PFSK-1 (cell line): ENCODE measurements around the gene OPCML.

Experiments
- FOXP2 ChIP-seq: optimal IDR thresholded peaks from 2 replicates; pipeline ENCODE3; 2011; ENCODE audit warnings: borderline replicate concordance, control low read depth, inconsistent platforms; ENCODE audit not compliant: insufficient read depth; ENCODE audit errors: extremely low read length, extremely low read depth
- POLR2AphosphoS5 ChIP-seq: IDR thresholded peaks from 2 replicates; pipeline ENCODE4 v1.6.1; 2012; ENCODE audit warnings: low read depth, mild to moderate bottlenecking, control low read depth, low read length, moderate library complexity
- SIN3A ChIP-seq: IDR thresholded peaks from 2 replicates; pipeline ENCODE4 v1.6.1; 2012; ENCODE audit warnings: mild to moderate bottlenecking, low read length, moderate library complexity, borderline replicate concordance; ENCODE audit not compliant: insufficient read depth
- TAF1 ChIP-seq: IDR thresholded peaks from 2 replicates; pipeline ENCODE4 v1.6.1; 2012; ENCODE audit warnings: low read length, control low read depth, borderline replicate concordance; ENCODE audit not compliant: insufficient read depth

GRCh38 chr11:132821499-132821898, 710.8 kb downstream of the OPCML start:
- TF ChIP-seq POLR2AphosphoS5 (no peak), FOXP2 (no peak), TAF1 (no peak), SIN3A (no peak)
